H1 (cell line): ENCODE results near the gene TAF1B. TPM values are rescaled to one million over a fixed set of nuclear protein-coding genes. Genes with fewer than 3 reads are reported as not detected.

Source experiments
- CTCF ChIA-PET: fragments of 300-600 bp; sonication (Branson Sonifier 250); formaldehyde crosslinking; loops from one replicate; lab custom pipeline; 2021; ENCODE audit not compliant: partially characterized antibody; lab: Charles Lee
- POLR2A ChIA-PET: fragments of 300-600 bp; sonication (Branson Sonifier 250); formaldehyde crosslinking; loops from one replicate; lab custom pipeline; 2021; ENCODE audit warnings: inconsistent platforms; ENCODE audit not compliant: partially characterized antibody; lab: Charles Lee
- DNase-seq, 2 experiments: peaks; one replicate each; pipeline versions ENCODE4 v3.0.0 to v3.0.0-alpha.2; 2010 to 2022; ENCODE audit warnings: low spot score in 2 of 2, low read depth in 1 of 2, mixed read lengths in 1 of 2
- FAIRE-seq: peaks from 2 replicates; lab custom pipeline; 2011; peaks lifted over from hg19 to GRCh38; lab: Jason Lieb, UNC
- H2AFZ ChIP-seq: 2 replicates; pipeline ENCODE4 v1.8.1; 2012; ENCODE audit warnings: low read length, inconsistent platforms
- H2AK5ac ChIP-seq: 2 replicates; pipeline ENCODE4 v1.6.1; 2013; ENCODE audit warnings: low read depth, low read length
- H2BK120ac ChIP-seq: replicated peaks from 2 replicates; pipeline ENCODE3; 2013; ENCODE audit warnings: low read depth, low read length, inconsistent platforms
- H2BK12ac ChIP-seq: 2 replicates; pipeline ENCODE4 v1.6.1; 2013; ENCODE audit warnings: low read depth, low read length
- H2BK15ac ChIP-seq: 2 replicates; pipeline ENCODE4 v1.6.1; 2013; ENCODE audit warnings: low read length
- H2BK20ac ChIP-seq: 2 replicates; pipeline ENCODE4 v1.6.1; 2013; ENCODE audit warnings: low read length
- H2BK5ac ChIP-seq: 2 replicates; pipeline ENCODE4 v1.6.1; 2013; ENCODE audit warnings: low read depth, low read length
- H3K14ac ChIP-seq: 2 replicates; pipeline ENCODE4 v1.6.1; 2013; ENCODE audit warnings: inconsistent platforms; ENCODE audit not compliant: insufficient read length
- H3K18ac ChIP-seq: 2 replicates; pipeline ENCODE4 v1.6.1; 2013; ENCODE audit warnings: low read length; ENCODE audit errors: extremely low read depth
- H3K23ac ChIP-seq: 2 replicates; pipeline ENCODE4 v1.6.1; 2013; ENCODE audit warnings: inconsistent platforms; ENCODE audit not compliant: insufficient read length
- H3K23me2 ChIP-seq: 2 replicates; pipeline ENCODE4 v1.6.1; 2013; ENCODE audit warnings: low read depth, low read length
- H3K27ac ChIP-seq: 2 replicates; pipeline ENCODE4 v1.6.1; 2011; ENCODE audit warnings: low read depth, low read length, inconsistent platforms
- H3K27me3 ChIP-seq, 4 experiments: replicated peaks in 1 of 4; 1 replicate in 1 of 4; 2 replicates in 3 of 4; pipeline versions ENCODE4 v1.6.1 to v1.8.1; 2011 to 2013; ENCODE audit warnings: low read length in 3 of 4, mild to moderate bottlenecking in 3 of 4, inconsistent platforms in 2 of 4, mixed read lengths in 2 of 4, moderate library complexity in 1 of 4; ENCODE audit not compliant: control insufficient read depth in 3 of 4, insufficient read depth in 3 of 4; ENCODE audit errors: extremely low read depth in 1 of 4
- H3K36me3 ChIP-seq, 4 experiments: 2 replicates each; pipeline versions ENCODE4 v1.6.1 to v1.8.1; 2011 to 2013; ENCODE audit warnings: mild to moderate bottlenecking in 4 of 4, low read length in 3 of 4, moderate library complexity in 2 of 4, control low read depth in 1 of 4, inconsistent platforms in 1 of 4; ENCODE audit not compliant: insufficient read depth in 4 of 4, control insufficient read depth in 2 of 4
- H3K4ac ChIP-seq: replicated peaks from 2 replicates; pipeline ENCODE3; 2013; ENCODE audit warnings: low read length, low read depth, mixed read lengths, inconsistent platforms; ENCODE audit not compliant: insufficient read length
- H3K4me1 ChIP-seq, 4 experiments: replicated peaks in 1 of 4; 1 replicate in 1 of 4; 2 replicates in 3 of 4; pipeline versions ENCODE4 v1.6.1 to v1.8.1; 2011 to 2013; ENCODE audit warnings: low read length in 3 of 4, inconsistent platforms in 2 of 4, mixed read lengths in 1 of 4; ENCODE audit not compliant: insufficient read depth in 4 of 4, control insufficient read depth in 3 of 4
- H3K4me2 ChIP-seq, 2 experiments: 2 replicates each; pipeline versions ENCODE4 v1.6.1 to v1.8.1; 2011 to 2013; ENCODE audit warnings: low read depth in 2 of 2, low read length in 2 of 2, control low read depth in 1 of 2, inconsistent platforms in 1 of 2, mild to moderate bottlenecking in 1 of 2; ENCODE audit not compliant: insufficient read depth in 1 of 2
- H3K4me3 ChIP-seq, 4 experiments: fragments of 200-600, 300-600 bp in 1 of 4; sonication (generic), shearing (Covaris generic), sonication (Bioruptor Twin) in 1 of 4; 2 replicates each; pipeline versions ENCODE4 v1.5.1 to v1.8.1; 2011 to 2016; ENCODE audit warnings: low read length in 4 of 4, low read depth in 3 of 4, control low read depth in 2 of 4, inconsistent platforms in 2 of 4, mild to moderate bottlenecking in 2 of 4, mixed read lengths in 1 of 4, moderate library complexity in 1 of 4; ENCODE audit not compliant: insufficient read depth in 2 of 4; ENCODE audit errors: extremely low read depth in 1 of 4
- H3K56ac ChIP-seq: replicated peaks from 2 replicates; pipeline ENCODE3; 2013; ENCODE audit warnings: low read depth, mild to moderate bottlenecking, mixed read lengths, low read length, inconsistent platforms; ENCODE audit not compliant: insufficient read length
- H3K79me1 ChIP-seq: 2 replicates; pipeline ENCODE4 v1.6.1; 2013; ENCODE audit warnings: low read depth, low read length, control low read depth
- H3K79me2 ChIP-seq, 2 experiments: 2 replicates each; pipeline versions ENCODE4 v1.6.1 to v1.8.1; 2012 to 2013; ENCODE audit warnings: low read length in 2 of 2, mild to moderate bottlenecking in 2 of 2, inconsistent platforms in 1 of 2; ENCODE audit not compliant: insufficient read depth in 2 of 2, control insufficient read depth in 1 of 2
- H3K9ac ChIP-seq, 4 experiments: replicated peaks in 1 of 4; 1 replicate in 1 of 4; 2 replicates in 3 of 4; pipeline versions ENCODE4 v1.6.1 to v1.8.1; 2011 to 2013; ENCODE audit warnings: low read depth in 3 of 4, low read length in 3 of 4, control low read depth in 2 of 4, mild to moderate bottlenecking in 2 of 4, moderate library complexity in 2 of 4, inconsistent platforms in 1 of 4; ENCODE audit errors: extremely low read depth in 1 of 4
- H3K9me3 ChIP-seq, 2 experiments: 2 replicates each; pipeline versions ENCODE4 v1.6.1 to v1.8.1; 2012 to 2013; ENCODE audit warnings: mild to moderate bottlenecking in 2 of 2, moderate library complexity in 2 of 2, control low read depth in 1 of 2, inconsistent platforms in 1 of 2, low read depth in 1 of 2, low read length in 1 of 2, mixed read lengths in 1 of 2; ENCODE audit not compliant: insufficient read depth in 2 of 2
- H4K20me1 ChIP-seq, 2 experiments: replicated peaks in 1 of 2; 2 replicates each; pipeline versions ENCODE3 to v1.8.1; 2011 to 2013; ENCODE audit warnings: inconsistent platforms in 2 of 2, low read length in 2 of 2, mild to moderate bottlenecking in 1 of 2; ENCODE audit not compliant: insufficient read depth in 2 of 2, control insufficient read depth in 1 of 2
- H4K5ac ChIP-seq: 2 replicates; pipeline ENCODE4 v1.6.1; 2013; ENCODE audit warnings: low read length, low read depth, mixed read lengths, inconsistent platforms; ENCODE audit not compliant: insufficient read length
- H4K8ac ChIP-seq: 2 replicates; pipeline ENCODE4 v1.8.0; 2013; ENCODE audit warnings: mild to moderate bottlenecking, moderate library complexity, low read length, inconsistent platforms; ENCODE audit not compliant: insufficient read depth; ENCODE audit errors: extremely low read depth
- H4K91ac ChIP-seq: replicated peaks from 2 replicates; pipeline ENCODE3; 2013; ENCODE audit warnings: low read length, mixed read lengths, inconsistent platforms; ENCODE audit not compliant: insufficient read length
- BRCA1 ChIP-seq: IDR thresholded peaks from 2 replicates; pipeline ENCODE4 v1.6.1; 2012; ENCODE audit warnings: low read depth, low read length, improper control_type of control experiment
- CHD1 ChIP-seq: IDR thresholded peaks from 2 replicates; pipeline ENCODE4 v1.6.1; 2012; ENCODE audit warnings: low read depth, low read length, improper control_type of control experiment
- E2F6 ChIP-seq: IDR thresholded peaks from 2 replicates; pipeline ENCODE4 v1.6.1; 2012; ENCODE audit warnings: inconsistent platforms
- JUN ChIP-seq: IDR thresholded peaks from 2 replicates; pipeline ENCODE4 v1.6.1; 2011; ENCODE audit warnings: low read depth, mild to moderate bottlenecking, improper control_type of control experiment, low read length
- KDM4A ChIP-seq: IDR thresholded peaks from one replicate; pipeline ENCODE4 v1.7.1; 2012; ENCODE audit warnings: low read depth, mild to moderate bottlenecking, moderate library complexity, low read length, inconsistent platforms; ENCODE audit not compliant: severe bottlenecking
- KDM5A ChIP-seq: fragments of 200-600 bp; IDR thresholded peaks from 2 replicates; pipeline ENCODE4 v1.7.1; 2012; ENCODE audit warnings: mild to moderate bottlenecking, low read length, inconsistent platforms, mixed read lengths
- RNF2 ChIP-seq: fragments of 200-900, 300-1000 bp; sonication (generic); IDR thresholded peaks from 2 replicates; pipeline ENCODE4 v1.7.1; 2016; ENCODE audit warnings: borderline replicate concordance, low read depth, mild to moderate bottlenecking, antibody characterized with exemption, low read length; ENCODE audit not compliant: poor library complexity, severe bottlenecking; ENCODE audit errors: missing control alignments
- SUZ12 ChIP-seq: fragments of 200-600 bp; sonication (generic); IDR thresholded peaks from 2 replicates; pipeline ENCODE4 v1.6.1; 2012; ENCODE audit warnings: mild to moderate bottlenecking, inconsistent platforms, low read length, moderate library complexity, mixed read lengths
- TBP ChIP-seq: IDR thresholded peaks from 2 replicates; pipeline ENCODE4 v1.6.1; 2011; ENCODE audit warnings: low read depth, low read length, improper control_type of control experiment
- WGBS, 2 experiments: shearing (Covaris generic) in 1 of 2; methylation state at CpG; one replicate each; pipeline versions ENCODE4 v1.1.6 to v1.1.7; 2013 to 2015; ENCODE audit warnings: low lambda C conversion rate in 2 of 2, mixed read lengths in 2 of 2, inconsistent platforms in 1 of 2, low coverage in 1 of 2, missing lambda C conversion rate in 1 of 2; ENCODE audit not compliant: insufficient replicate concordance in 2 of 2, insufficient coverage in 1 of 2, insufficient read length in 1 of 2; ENCODE audit errors: extremely low coverage in 1 of 2, missing lambda C conversion rate in 1 of 2; 5-methylcytosine and 5-hydroxymethylcytosine counted together
- polyA plus RNA-seq, 7 experiments: library from polyadenylated mRNA; depleted of rRNA in 3 of 7; stranded (reverse) in 5 of 7; unstranded in 2 of 7; fragments of >200 nt in 5 of 7; fragments of 200-250 nt in 2 of 7; gene quantifications; 1 replicate in 5 of 7; 2 replicates in 1 of 7; 4 replicates in 1 of 7; pipeline versions ENCODE4 v1.2.1 to v1.2.3, GENCODE V29; 2011 to 2013; ENCODE audit warnings: missing spikeins in 2 of 7, mixed read lengths in 2 of 7
- total RNA-seq: library from RNA; stranded (reverse); fragmentation: NEBNext Ultra II Directional; extraction: Animal tissue kit (Norgen Biotek cat#: 25700); gene quantifications from 2 replicates; pipeline ENCODE4 v1.2.1, GENCODE V29; 2021
- TF ChIP-seq, protein P1 (sequence below): IDR thresholded peaks from 2 replicates; pipeline ENCODE4 v1.6.1; 2012; ENCODE audit warnings: inconsistent platforms
- TF ChIP-seq, protein P2 (sequence below): IDR thresholded peaks from 2 replicates; pipeline ENCODE4 v1.6.1; 2011; ENCODE audit warnings: low read depth, mild to moderate bottlenecking, low read length; ENCODE audit not compliant: insufficient read depth

The TAF1B gene
- total and polyA plus RNA-seq, 2 of the 8 experiments (the other 6 are each of a cell fraction or from before 2014, with no cell fraction given): 6.6 to 25.2 TPM

DNA sequence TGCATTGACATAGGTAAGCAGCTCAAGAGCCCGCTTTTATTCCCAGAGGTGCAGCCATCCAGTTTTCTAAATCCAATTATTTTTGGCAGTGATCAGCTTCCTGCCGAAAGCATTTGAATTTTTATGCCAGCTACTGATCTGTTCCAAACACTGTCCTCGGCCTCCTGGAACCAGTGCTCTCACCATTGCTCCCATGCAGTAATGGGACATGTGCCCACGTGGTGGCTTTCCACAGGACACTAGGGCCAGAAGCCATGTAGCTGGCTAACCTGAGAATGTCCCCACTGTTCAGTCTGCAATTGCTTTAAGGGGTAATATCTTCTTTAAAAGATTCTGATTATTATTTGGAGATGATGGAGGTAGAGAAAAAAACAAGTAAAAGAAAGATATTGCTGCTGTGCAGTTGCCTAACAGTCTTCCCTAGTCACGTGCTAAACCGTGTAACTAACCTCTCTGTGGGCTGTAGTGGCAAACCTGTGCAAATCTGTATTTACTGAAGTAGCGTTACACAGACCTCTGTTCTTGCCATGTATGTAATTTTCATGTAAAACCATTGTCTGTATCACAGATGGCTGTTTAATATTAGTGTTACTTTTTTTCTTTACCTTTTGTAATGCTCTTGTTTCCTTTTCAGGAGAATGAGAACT, 121.2 kb downstream of the TAF1B start:
- Histone ChIP-seq H3K23ac (no peak overlapping the region), H3K36me3 (0 out of 8 replicates have a peak, but pooled peaks cover 0 to 2% (median 0%) of the 10 kb centered on the region in 4 experiments), H3K9ac (no peak overlapping the region), H3K4me2 (no peak overlapping the region), H3K79me2 (no peaks in the 10 kb centered on the region), H4K20me1 (no peaks in the 10 kb centered on the region), H2AFZ (no peak overlapping the region), H3K23me2 (no peaks in the 10 kb centered on the region), H3K56ac (no peak overlapping the region), H2BK12ac (no peak overlapping the region), H3K4ac (no peak overlapping the region), H3K4me1 (no peaks in the 10 kb centered on the region), H2AK5ac (no peak overlapping the region)
- no peak for FAIRE-seq
- CTCF ChIA-PET: interaction anchor here (1.2 to 2.5 kb wide), 3 partner anchors 20 to 165 kb away, joined by 3 to 14 read pairs (median 4); no protein-coding TSS in a partner anchor
- 89% methylated on average over 7 of the region's 7 CpGs; no CpG with 5 or more reads in 1 of the 2 experiments for WGBS, 2 experiments
- TF ChIP-seq CHD1 (no peak), BRCA1 (no peak), KDM5A (no peak), RNF2 (no peak), JUN (no peak), KDM4A (no peak), TBP (no peak), E2F6 (no peak), SUZ12 (no peak)
- TF ChIP-seq, protein P1, sequence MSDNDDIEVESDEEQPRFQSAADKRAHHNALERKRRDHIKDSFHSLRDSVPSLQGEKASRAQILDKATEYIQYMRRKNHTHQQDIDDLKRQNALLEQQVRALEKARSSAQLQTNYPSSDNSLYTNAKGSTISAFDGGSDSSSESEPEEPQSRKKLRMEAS: no peak
- TF ChIP-seq, protein P2, sequence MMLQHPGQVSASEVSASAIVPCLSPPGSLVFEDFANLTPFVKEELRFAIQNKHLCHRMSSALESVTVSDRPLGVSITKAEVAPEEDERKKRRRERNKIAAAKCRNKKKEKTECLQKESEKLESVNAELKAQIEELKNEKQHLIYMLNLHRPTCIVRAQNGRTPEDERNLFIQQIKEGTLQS: no peak
- TF ChIP-seq, all 59 proteins: peak for 0
- Histone ChIP-seq H2BK5ac (no peak overlapping the region), H2BK15ac (no peak overlapping the region), H4K8ac (no peak overlapping the region), H3K18ac (no peak overlapping the region), H4K5ac (no peak overlapping the region), H4K91ac (no peak overlapping the region), H3K14ac (no peak overlapping the region), H3K79me1 (no peaks in the 10 kb centered on the region), H2BK20ac (no peak overlapping the region), H3K4me3 (no peak overlapping the region), H3K27me3 (no peaks in the 10 kb centered on the region), H2BK120ac (no peak overlapping the region), H3K9me3 (no peaks in the 10 kb centered on the region), H3K27ac (no peak overlapping the region)
- POLR2A ChIA-PET: no interaction called here
- no peak for DNase-seq
